Vagina (tissue), 2 donors: Measurements from ENCODE around the gene KRTAP12-3.

Experiments used
- POLR2AphosphoS5 ChIP-seq, 2 donors: sonication (generic); formaldehyde crosslinking; IDR thresholded peaks; one replicate each; pipeline ENCODE4 v1.9.0; 2017; ENCODE audit warnings: antibody characterized with exemption in 2 of 2, mild to moderate bottlenecking in 2 of 2, low read depth in 1 of 2; ENCODE audit not compliant: insufficient read depth in 1 of 2
- TF ChIP-seq, protein P1 (sequence below), 3 experiments: fragments of 450-650 bp in 2 of 3; fragments of 200-600 bp in 1 of 3; sonication (generic) in 1 of 3; IDR thresholded peaks; one replicate each; pipeline ENCODE4 v1.5.1; 2017 to 2019; ENCODE audit warnings: antibody characterized with exemption in 3 of 3, mild to moderate bottlenecking in 2 of 3, moderate library complexity in 2 of 3

- TF ChIP-seq, protein P1, sequence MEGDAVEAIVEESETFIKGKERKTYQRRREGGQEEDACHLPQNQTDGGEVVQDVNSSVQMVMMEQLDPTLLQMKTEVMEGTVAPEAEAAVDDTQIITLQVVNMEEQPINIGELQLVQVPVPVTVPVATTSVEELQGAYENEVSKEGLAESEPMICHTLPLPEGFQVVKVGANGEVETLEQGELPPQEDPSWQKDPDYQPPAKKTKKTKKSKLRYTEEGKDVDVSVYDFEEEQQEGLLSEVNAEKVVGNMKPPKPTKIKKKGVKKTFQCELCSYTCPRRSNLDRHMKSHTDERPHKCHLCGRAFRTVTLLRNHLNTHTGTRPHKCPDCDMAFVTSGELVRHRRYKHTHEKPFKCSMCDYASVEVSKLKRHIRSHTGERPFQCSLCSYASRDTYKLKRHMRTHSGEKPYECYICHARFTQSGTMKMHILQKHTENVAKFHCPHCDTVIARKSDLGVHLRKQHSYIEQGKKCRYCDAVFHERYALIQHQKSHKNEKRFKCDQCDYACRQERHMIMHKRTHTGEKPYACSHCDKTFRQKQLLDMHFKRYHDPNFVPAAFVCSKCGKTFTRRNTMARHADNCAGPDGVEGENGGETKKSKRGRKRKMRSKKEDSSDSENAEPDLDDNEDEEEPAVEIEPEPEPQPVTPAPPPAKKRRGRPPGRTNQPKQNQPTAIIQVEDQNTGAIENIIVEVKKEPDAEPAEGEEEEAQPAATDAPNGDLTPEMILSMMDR (IDR thresholded peaks at IDR 0.05): no peak
- TF ChIP-seq POLR2AphosphoS5 (IDR thresholded peaks at IDR 0.05; ENCODE audit: insufficient read depth in 1 of 2, low read depth in 1 of 2): no peak
Observed at GRCh38 chr21:44615466-44615865, 42.3 kb upstream of the KRTAP12-3 start.
